Progenitor cell of endocrine pancreas (in vitro differentiated cells): Measurements from ENCODE around the gene ZDHHC18. TPM values are rescaled to one million over a fixed set of nuclear protein-coding genes. Genes with fewer than 3 reads are reported as not detected.

Experiments used
- DNase-seq: peaks from one replicate; pipeline ENCODE4 v3.0.0; 2021; ENCODE audit warnings: low spot score; ENCODE audit not compliant: unreplicated experiment
- H3K27ac Mint-ChIP-seq: 2 replicates; pipeline ENCODE4 v1.8.0; 2021; ENCODE audit warnings: mild to moderate bottlenecking, moderate library complexity, mixed read lengths
- H3K27me3 Mint-ChIP-seq: 2 replicates; pipeline ENCODE4 v1.8.0; 2021; ENCODE audit warnings: mixed read lengths
- H3K36me3 Mint-ChIP-seq: 2 replicates; pipeline ENCODE4 v1.8.0; 2022; ENCODE audit warnings: mixed read lengths; ENCODE audit not compliant: insufficient read depth
- H3K4me1 Mint-ChIP-seq: 2 replicates; pipeline ENCODE4 v1.8.0; 2021; ENCODE audit warnings: low read depth, mixed read lengths
- H3K4me3 Mint-ChIP-seq: 2 replicates; pipeline ENCODE4 v1.8.0; 2021; ENCODE audit warnings: low read depth, mild to moderate bottlenecking, moderate library complexity, mixed read lengths
- H3K9me3 Mint-ChIP-seq: 2 replicates; pipeline ENCODE4 v1.8.0; 2021; ENCODE audit warnings: low read depth, mixed read lengths
- long read RNA-seq: library from polyadenylated mRNA; unstranded; transcript quantifications from one replicate; pipeline ENCODE4 v2.0.0, GENCODE V29; 2020
- total RNA-seq: library from RNA; stranded (reverse); gene quantifications from 2 replicates; pipeline ENCODE4 v1.2.1, GENCODE V29; 2021
- TF ChIP-seq, protein P1 (sequence below): fragments of 200-600 bp; sonication (generic); IDR thresholded peaks from one replicate; pipeline ENCODE4 v1.5.0; 2021; ENCODE audit warnings: antibody characterized with exemption, mild to moderate bottlenecking; ENCODE audit not compliant: unreplicated experiment

Gene ZDHHC18, protein sequence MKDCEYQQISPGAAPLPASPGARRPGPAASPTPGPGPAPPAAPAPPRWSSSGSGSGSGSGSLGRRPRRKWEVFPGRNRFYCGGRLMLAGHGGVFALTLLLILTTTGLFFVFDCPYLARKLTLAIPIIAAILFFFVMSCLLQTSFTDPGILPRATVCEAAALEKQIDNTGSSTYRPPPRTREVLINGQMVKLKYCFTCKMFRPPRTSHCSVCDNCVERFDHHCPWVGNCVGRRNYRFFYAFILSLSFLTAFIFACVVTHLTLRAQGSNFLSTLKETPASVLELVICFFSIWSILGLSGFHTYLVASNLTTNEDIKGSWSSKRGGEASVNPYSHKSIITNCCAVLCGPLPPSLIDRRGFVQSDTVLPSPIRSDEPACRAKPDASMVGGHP
- total RNA-seq: 22.9 and 26.1 TPM in 2 replicates
- long read RNA-seq, partial matches to known transcripts: 0 of 5 reads
- long read RNA-seq, other reads (novel, unspliced or antisense): 5 of 5 reads

DNA sequence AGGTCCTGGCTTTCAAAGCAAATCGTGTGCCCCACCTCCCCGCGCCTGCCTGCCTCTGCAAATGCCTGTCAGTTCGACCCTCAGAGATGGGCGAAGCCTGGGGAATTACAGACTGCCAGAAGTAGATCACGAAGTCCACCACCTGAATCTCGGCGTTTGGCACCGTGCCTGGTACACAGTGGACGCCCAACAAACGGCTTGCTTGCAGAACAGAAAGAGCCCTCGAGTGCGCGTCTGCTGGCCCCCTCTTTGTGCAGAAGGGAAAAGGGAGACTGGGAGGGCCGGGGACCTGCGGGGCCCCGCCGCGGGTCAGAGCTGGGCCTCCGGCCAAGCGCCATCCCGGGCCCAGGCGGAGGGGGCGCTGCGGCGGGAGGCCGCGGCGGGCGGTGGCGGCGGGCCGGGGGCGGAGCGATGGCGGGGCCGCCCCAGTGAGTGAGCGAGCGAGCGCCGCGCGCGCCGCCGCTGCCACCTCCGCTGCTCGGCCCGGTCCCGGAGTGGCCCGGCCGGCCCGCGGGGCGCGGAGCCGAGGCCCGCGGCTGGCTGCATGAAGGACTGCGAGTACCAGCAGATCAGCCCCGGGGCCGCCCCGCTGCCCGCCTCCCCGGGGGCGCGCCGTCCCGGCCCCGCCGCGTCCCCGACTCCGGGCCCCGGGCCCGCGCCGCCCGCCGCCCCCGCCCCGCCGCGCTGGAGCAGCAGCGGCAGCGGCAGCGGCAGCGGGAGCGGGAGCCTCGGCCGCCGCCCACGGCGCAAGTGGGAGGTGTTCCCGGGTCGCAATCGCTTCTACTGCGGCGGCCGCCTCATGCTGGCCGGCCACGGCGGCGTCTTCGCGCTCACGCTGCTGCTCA is at the start of gene ZDHHC18:
ZDHHC18 (plus strand) TSS at position 428 of the 845 bp plus-strand sequence; CDS start at position 545, 117 bp downstream.
- H3K36me3 Mint-ChIP-seq: no peaks in the 10 kb centered on the region
- peaks cover 34% of the 10 kb centered on the region for H3K4me1 Mint-ChIP-seq
- no peaks in the 10 kb centered on the region for H3K27me3 Mint-ChIP-seq
- H3K4me3 Mint-ChIP-seq: peak within 1 kb of the TSS; percentile 92
- peak; percentile 68 for DNase-seq
- H3K9me3 Mint-ChIP-seq: no peaks in the 10 kb centered on the region
- peak within 1 kb of the TSS; percentile 98 for H3K27ac Mint-ChIP-seq
- TF ChIP-seq, protein P1, sequence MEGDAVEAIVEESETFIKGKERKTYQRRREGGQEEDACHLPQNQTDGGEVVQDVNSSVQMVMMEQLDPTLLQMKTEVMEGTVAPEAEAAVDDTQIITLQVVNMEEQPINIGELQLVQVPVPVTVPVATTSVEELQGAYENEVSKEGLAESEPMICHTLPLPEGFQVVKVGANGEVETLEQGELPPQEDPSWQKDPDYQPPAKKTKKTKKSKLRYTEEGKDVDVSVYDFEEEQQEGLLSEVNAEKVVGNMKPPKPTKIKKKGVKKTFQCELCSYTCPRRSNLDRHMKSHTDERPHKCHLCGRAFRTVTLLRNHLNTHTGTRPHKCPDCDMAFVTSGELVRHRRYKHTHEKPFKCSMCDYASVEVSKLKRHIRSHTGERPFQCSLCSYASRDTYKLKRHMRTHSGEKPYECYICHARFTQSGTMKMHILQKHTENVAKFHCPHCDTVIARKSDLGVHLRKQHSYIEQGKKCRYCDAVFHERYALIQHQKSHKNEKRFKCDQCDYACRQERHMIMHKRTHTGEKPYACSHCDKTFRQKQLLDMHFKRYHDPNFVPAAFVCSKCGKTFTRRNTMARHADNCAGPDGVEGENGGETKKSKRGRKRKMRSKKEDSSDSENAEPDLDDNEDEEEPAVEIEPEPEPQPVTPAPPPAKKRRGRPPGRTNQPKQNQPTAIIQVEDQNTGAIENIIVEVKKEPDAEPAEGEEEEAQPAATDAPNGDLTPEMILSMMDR: peak; percentile 61

DNA sequence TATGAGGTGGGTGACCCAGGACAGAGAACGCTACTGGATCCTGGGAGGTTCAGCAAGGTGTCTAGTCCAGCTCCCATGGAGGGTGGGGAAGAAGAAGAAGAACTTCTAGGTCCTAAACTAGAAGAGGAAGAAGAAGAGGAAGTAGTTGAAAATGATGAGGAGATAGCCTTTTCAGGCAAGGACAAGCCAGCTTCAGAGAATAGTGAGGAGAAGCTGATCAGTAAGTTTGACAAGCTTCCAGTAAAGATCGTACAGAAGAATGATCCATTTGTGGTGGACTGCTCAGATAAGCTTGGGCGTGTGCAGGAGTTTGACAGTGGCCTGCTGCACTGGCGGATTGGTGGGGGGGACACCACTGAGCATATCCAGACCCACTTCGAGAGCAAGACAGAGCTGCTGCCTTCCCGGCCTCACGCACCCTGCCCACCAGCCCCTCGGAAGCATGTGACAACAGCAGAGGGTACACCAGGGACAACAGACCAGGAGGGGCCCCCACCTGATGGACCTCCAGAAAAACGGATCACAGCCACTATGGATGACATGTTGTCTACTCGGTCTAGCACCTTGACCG is 47.3 kb upstream of the ZDHHC18 start:
- peak overlapping the region; percentile 37 for H3K27ac Mint-ChIP-seq
- DNase-seq: no peak
- no peaks in the 10 kb centered on the region for H3K27me3 Mint-ChIP-seq
- H3K36me3 Mint-ChIP-seq: peaks cover 40% of the 10 kb centered on the region
- no peak overlapping the region for H3K4me3 Mint-ChIP-seq
- peaks cover 12% of the 10 kb centered on the region for H3K4me1 Mint-ChIP-seq
- TF ChIP-seq, protein P1: no peak
- H3K9me3 Mint-ChIP-seq: no peaks in the 10 kb centered on the region

DNA sequence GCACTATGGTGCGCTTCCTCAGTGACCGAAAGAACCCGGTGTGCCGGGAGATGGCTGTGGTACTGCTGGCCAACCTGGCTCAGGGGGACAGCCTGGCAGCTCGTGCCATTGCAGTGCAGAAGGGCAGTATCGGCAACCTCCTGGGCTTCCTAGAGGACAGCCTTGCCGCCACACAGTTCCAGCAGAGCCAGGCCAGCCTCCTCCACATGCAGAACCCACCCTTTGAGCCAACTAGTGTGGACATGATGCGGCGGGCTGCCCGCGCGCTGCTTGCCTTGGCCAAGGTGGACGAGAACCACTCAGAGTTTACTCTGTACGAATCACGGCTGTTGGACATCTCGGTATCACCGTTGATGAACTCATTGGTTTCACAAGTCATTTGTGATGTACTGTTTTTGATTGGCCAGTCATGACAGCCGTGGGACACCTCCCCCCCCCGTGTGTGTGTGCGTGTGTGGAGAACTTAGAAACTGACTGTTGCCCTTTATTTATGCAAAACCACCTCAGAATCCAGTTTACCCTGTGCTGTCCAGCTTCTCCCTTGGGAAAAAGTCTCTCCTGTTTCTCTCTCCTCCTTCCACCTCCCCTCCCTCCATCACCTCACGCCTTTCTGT is 46.0 kb upstream of the ZDHHC18 start:
- no peak overlapping the region for H3K27ac Mint-ChIP-seq
- TF ChIP-seq, protein P1: no peak
- peaks cover 35% of the 10 kb centered on the region for H3K36me3 Mint-ChIP-seq
- H3K4me1 Mint-ChIP-seq: peaks cover 20% of the 10 kb centered on the region
- H3K4me3 Mint-ChIP-seq: no peak overlapping the region
- no peaks in the 10 kb centered on the region for H3K9me3 Mint-ChIP-seq
- H3K27me3 Mint-ChIP-seq: no peaks in the 10 kb centered on the region
- no peak for DNase-seq

DNA sequence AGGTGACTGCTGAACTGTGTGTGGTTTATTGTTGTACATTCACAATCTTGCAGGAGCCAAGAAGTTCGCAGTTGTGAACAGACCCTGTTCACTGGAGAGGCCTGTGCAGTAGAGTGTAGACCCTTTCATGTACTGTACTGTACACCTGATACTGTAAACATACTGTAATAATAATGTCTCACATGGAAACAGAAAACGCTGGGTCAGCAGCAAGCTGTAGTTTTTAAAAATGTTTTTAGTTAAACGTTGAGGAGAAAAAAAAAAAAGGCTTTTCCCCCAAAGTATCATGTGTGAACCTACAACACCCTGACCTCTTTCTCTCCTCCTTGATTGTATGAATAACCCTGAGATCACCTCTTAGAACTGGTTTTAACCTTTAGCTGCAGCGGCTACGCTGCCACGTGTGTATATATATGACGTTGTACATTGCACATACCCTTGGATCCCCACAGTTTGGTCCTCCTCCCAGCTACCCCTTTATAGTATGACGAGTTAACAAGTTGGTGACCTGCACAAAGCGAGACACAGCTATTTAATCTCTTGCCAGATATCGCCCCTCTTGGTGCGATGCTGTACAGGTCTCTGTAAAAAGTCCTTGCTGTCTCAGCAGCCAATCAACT is 45.2 kb upstream of the ZDHHC18 start:
- H3K27ac Mint-ChIP-seq: peak overlapping the region; percentile 4

More for the DNA sequence above, 45.2 kb upstream of the ZDHHC18 start:
- H3K9me3 Mint-ChIP-seq: no peaks in the 10 kb centered on the region
- peaks cover 27% of the 10 kb centered on the region for H3K4me1 Mint-ChIP-seq
- H3K4me3 Mint-ChIP-seq: no peak overlapping the region
- no peak for DNase-seq
- TF ChIP-seq, protein P1: no peak
- no peaks in the 10 kb centered on the region for H3K27me3 Mint-ChIP-seq
- H3K36me3 Mint-ChIP-seq: peaks cover 30% of the 10 kb centered on the region
